Activated CD4-positive, alpha-beta T cell treated with anti-CD3 and anti-CD28 coated beads, Interleukin-2, amount 10 ng/mL, durations not matched to agents 7 days and 5 days (primary cell): ENCODE data around the gene NTSR1. TPM values are rescaled to one million over a fixed set of nuclear protein-coding genes. Genes with fewer than 3 reads are reported as not detected.

Source experiments
- CTCF ChIA-PET: fragments of 350-600 bp; sonication (Branson Sonifier 250); formaldehyde crosslinking; loops from one replicate; lab custom pipeline; 2021; ENCODE audit warnings: antibody characterized with exemption; lab: Charles Lee
- POLR2A ChIA-PET: fragments of 350-600 bp; sonication (Branson Sonifier 250); formaldehyde crosslinking; loops from one replicate; lab custom pipeline; 2021; ENCODE audit warnings: antibody characterized with exemption; lab: Charles Lee
- DNase-seq: peaks from one replicate; pipeline ENCODE4 v3.0.0-alpha.2; 2020
- H3K27ac Mint-ChIP-seq: one replicate; pipeline ENCODE4 v1.8.0; 2021; ENCODE audit warnings: mild to moderate bottlenecking, moderate library complexity, mixed read lengths
- H3K27me3 Mint-ChIP-seq: one replicate; pipeline ENCODE4 v1.8.0; 2021; ENCODE audit warnings: mixed read lengths
- H3K36me3 Mint-ChIP-seq: one replicate; pipeline ENCODE4 v1.8.0; 2021; ENCODE audit warnings: low read depth, mixed read lengths
- H3K4me1 Mint-ChIP-seq: one replicate; pipeline ENCODE4 v1.8.0; 2021; ENCODE audit warnings: mixed read lengths
- H3K4me3 Mint-ChIP-seq: one replicate; pipeline ENCODE4 v1.8.0; 2021; ENCODE audit warnings: mild to moderate bottlenecking, moderate library complexity, mixed read lengths
- H3K9me3 Mint-ChIP-seq: one replicate; pipeline ENCODE4 v1.8.0; 2021; ENCODE audit warnings: mixed read lengths
- total RNA-seq, 2 experiments: library from RNA; stranded (reverse); gene quantifications; one replicate each; pipeline ENCODE4 v1.2.3, GENCODE V29; 2021

The NTSR1 gene
- total RNA-seq, 2 experiments from 2014 or later = 0.94 to 1.5 TPM

GRCh38 chr20:62666736-62667529, 41.7 kb upstream of the NTSR1 start:
- ChIA-PET CTCF (no interaction called here), POLR2A (no interaction called here)

GRCh38 chr20:62667530-62668440, 40.9 kb upstream of the NTSR1 start:
- no peaks in the 10 kb centered on the region for H3K27me3 Mint-ChIP-seq
- peaks cover 6% of the 10 kb centered on the region for H3K4me1 Mint-ChIP-seq
- ChIA-PET POLR2A (no interaction called here), CTCF (no interaction called here)
- DNase-seq = no peak
- H3K4me3 Mint-ChIP-seq = no peak overlapping the region
- no peak overlapping the region for H3K27ac Mint-ChIP-seq
- H3K36me3 Mint-ChIP-seq = peaks cover 41% of the 10 kb centered on the region
- H3K9me3 Mint-ChIP-seq = no peaks in the 10 kb centered on the region

More at GRCh38 chr20:62666736-62667529, 41.7 kb upstream of the NTSR1 start:
- H3K4me3 Mint-ChIP-seq = no peak overlapping the region
- no peaks in the 10 kb centered on the region for H3K9me3 Mint-ChIP-seq
- no peak overlapping the region for H3K27ac Mint-ChIP-seq
- no peak for DNase-seq
- H3K4me1 Mint-ChIP-seq = peaks cover 6% of the 10 kb centered on the region
- H3K27me3 Mint-ChIP-seq = no peaks in the 10 kb centered on the region
- H3K36me3 Mint-ChIP-seq = peaks cover 34% of the 10 kb centered on the region

GRCh38 chr20:62668441-62669027, 40.1 kb upstream of the NTSR1 start:
- CTCF ChIA-PET = interaction anchor here (1.2 kb wide), 1 partner anchor 136 kb away, joined by 3 read pairs; the partner anchor contains the start of gene OGFR
- no peak overlapping the region for H3K27ac Mint-ChIP-seq
- peaks cover 44% of the 10 kb centered on the region for H3K36me3 Mint-ChIP-seq
- H3K4me1 Mint-ChIP-seq = peaks cover 4% of the 10 kb centered on the region
- H3K9me3 Mint-ChIP-seq = no peaks in the 10 kb centered on the region
- DNase-seq = peak; percentile 27
- POLR2A ChIA-PET = no interaction called here
- no peaks in the 10 kb centered on the region for H3K27me3 Mint-ChIP-seq
- no peak overlapping the region for H3K4me3 Mint-ChIP-seq

- ChIA-PET POLR2A (no interaction called here), CTCF (interaction anchor here (1.1 to 1.2 kb wide), 2 partner anchors 9 to 135 kb away, joined by 3 to 5 read pairs; partner anchors contain the start of gene OGFR)
- no peak for DNase-seq
- no peak overlapping the region for H3K27ac Mint-ChIP-seq
- no peaks in the 10 kb centered on the region for H3K9me3 Mint-ChIP-seq
- H3K4me3 Mint-ChIP-seq = no peak overlapping the region
- H3K36me3 Mint-ChIP-seq = peaks cover 44% of the 10 kb centered on the region
- H3K4me1 Mint-ChIP-seq = peaks cover 4% of the 10 kb centered on the region
- no peaks in the 10 kb centered on the region for H3K27me3 Mint-ChIP-seq
Observed at GRCh38 chr20:62669249-62669648, 39.4 kb upstream of the NTSR1 start.

- Mint-ChIP-seq H3K27ac (no peak overlapping the region), H3K36me3 (peaks cover 41% of the 10 kb centered on the region), H3K4me1 (peaks cover 4% of the 10 kb centered on the region), H3K9me3 (no peaks in the 10 kb centered on the region), H3K27me3 (no peaks in the 10 kb centered on the region), H3K4me3 (no peak overlapping the region)
- ChIA-PET POLR2A (no interaction called here), CTCF (interaction anchor here (1.1 kb wide), 1 partner anchor 8 kb away, joined by 5 read pairs; no protein-coding TSS in a partner anchor)
- no peak for DNase-seq
Observed at GRCh38 chr20:62670156-62670555, 38.5 kb upstream of the NTSR1 start.

GRCh38 chr20:62670998-62671397, 37.6 kb upstream of the NTSR1 start:
- ChIA-PET POLR2A (no interaction called here), CTCF (interaction anchor here (1.0 kb wide), 1 partner anchor 28 kb away, joined by 3 read pairs; no protein-coding TSS in a partner anchor)
- H3K36me3 Mint-ChIP-seq = peaks cover 41% of the 10 kb centered on the region
- no peaks in the 10 kb centered on the region for H3K27me3 Mint-ChIP-seq
- no peak overlapping the region for H3K4me3 Mint-ChIP-seq
- DNase-seq = no peak
- H3K27ac Mint-ChIP-seq = peak overlapping the region; percentile 55
- H3K9me3 Mint-ChIP-seq = no peaks in the 10 kb centered on the region
- peaks cover 4% of the 10 kb centered on the region for H3K4me1 Mint-ChIP-seq

GRCh38 chr20:62671765-62672164, 36.9 kb upstream of the NTSR1 start:
- ChIA-PET POLR2A (no interaction called here), CTCF (interaction anchor here (1.0 kb wide), 1 partner anchor 28 kb away, joined by 3 read pairs; no protein-coding TSS in a partner anchor)
- Mint-ChIP-seq H3K4me1 (peaks cover 4% of the 10 kb centered on the region), H3K27me3 (no peaks in the 10 kb centered on the region), H3K27ac (no peak overlapping the region), H3K36me3 (peaks cover 39% of the 10 kb centered on the region), H3K9me3 (no peaks in the 10 kb centered on the region), H3K4me3 (no peak overlapping the region)
- no peak for DNase-seq

- Mint-ChIP-seq H3K27me3 (no peaks in the 10 kb centered on the region), H3K27ac (no peak overlapping the region), H3K9me3 (no peaks in the 10 kb centered on the region), H3K4me3 (no peak overlapping the region), H3K36me3 (peaks cover 23% of the 10 kb centered on the region), H3K4me1 (peaks cover 20% of the 10 kb centered on the region)
- ChIA-PET POLR2A (no interaction called here), CTCF (interaction anchor here (3.1 kb wide), 1 partner anchor 10 kb away, joined by 9 read pairs; no protein-coding TSS in a partner anchor)
- no peak for DNase-seq
Observed at GRCh38 chr20:62674370-62674769, 34.3 kb upstream of the NTSR1 start.

GRCh38 chr20:62675156-62675876, 33.3 kb upstream of the NTSR1 start:
- POLR2A ChIA-PET = no interaction called here
- Mint-ChIP-seq H3K4me3 (no peak overlapping the region), H3K27me3 (no peaks in the 10 kb centered on the region), H3K36me3 (peaks cover 14% of the 10 kb centered on the region), H3K27ac (no peak overlapping the region), H3K4me1 (peaks cover 19% of the 10 kb centered on the region), H3K9me3 (peaks cover 9% of the 10 kb centered on the region)
- CTCF ChIA-PET = interaction anchor here (0.6 to 3.1 kb wide), 2 partner anchors 11 to 687 kb away, joined by 5 to 9 read pairs; no protein-coding TSS in a partner anchor
- DNase-seq = no peak

- CTCF ChIA-PET = interaction anchor here (3.1 kb wide), 1 partner anchor 12 kb away, joined by 9 read pairs; no protein-coding TSS in a partner anchor
Observed at GRCh38 chr20:62675877-62676260, 32.8 kb upstream of the NTSR1 start.

GRCh38 chr20:62676976-62677375, 31.7 kb upstream of the NTSR1 start:
- Mint-ChIP-seq H3K9me3 (peaks cover 13% of the 10 kb centered on the region), H3K4me1 (peaks cover 19% of the 10 kb centered on the region), H3K27ac (no peak overlapping the region), H3K4me3 (no peak overlapping the region), H3K36me3 (peaks cover 17% of the 10 kb centered on the region), H3K27me3 (no peaks in the 10 kb centered on the region)
- DNase-seq = no peak
- ChIA-PET CTCF (no interaction called here), POLR2A (no interaction called here)

More at GRCh38 chr20:62675877-62676260, 32.8 kb upstream of the NTSR1 start:
- Mint-ChIP-seq H3K4me1 (peaks cover 19% of the 10 kb centered on the region), H3K27ac (no peak overlapping the region), H3K9me3 (peaks cover 13% of the 10 kb centered on the region), H3K4me3 (no peak overlapping the region), H3K27me3 (no peaks in the 10 kb centered on the region), H3K36me3 (peaks cover 19% of the 10 kb centered on the region)
- DNase-seq = no peak
- POLR2A ChIA-PET = no interaction called here

GRCh38 chr20:62677678-62678077, 31.0 kb upstream of the NTSR1 start:
- peaks cover 11% of the 10 kb centered on the region for H3K36me3 Mint-ChIP-seq
- ChIA-PET CTCF (interaction anchor here (0.7 to 1.6 kb wide), 2 partner anchors 8 to 1079 kb away, joined by 5 to 6 read pairs; no protein-coding TSS in a partner anchor), POLR2A (no interaction called here)
- peaks cover 13% of the 10 kb centered on the region for H3K9me3 Mint-ChIP-seq
- H3K4me1 Mint-ChIP-seq = peaks cover 19% of the 10 kb centered on the region
- H3K4me3 Mint-ChIP-seq = no peak overlapping the region
- H3K27ac Mint-ChIP-seq = no peak overlapping the region
- no peak for DNase-seq
- H3K27me3 Mint-ChIP-seq = no peaks in the 10 kb centered on the region
